Endothelial cell of umbilical vein (primary cell): ENCODE results near the gene FARP1. TPM values are rescaled to one million over a fixed set of nuclear protein-coding genes. Genes with fewer than 3 reads are reported as not detected.

ENCODE experiments used
- BruUV-seq: library from RNA; stranded (reverse); fragments of 400-500 nt; replicated peaks from 2 replicates; lab custom pipeline; 2021; lab: Mats Ljungman, UMichigan
- CTCF ChIA-PET: fragments of 300-600, 350-600 bp; sonication (Branson Sonifier 250); formaldehyde crosslinking; loops from one replicate; lab custom pipeline; 2021; ENCODE audit warnings: antibody characterized with exemption, inconsistent platforms; lab: Charles Lee
- POLR2A ChIA-PET: fragments of 300-600, 350-600 bp; sonication (Branson Sonifier 250); formaldehyde crosslinking; loops from one replicate; lab custom pipeline; 2021; ENCODE audit warnings: antibody characterized with exemption, inconsistent platforms; lab: Charles Lee
- DNase-seq: peaks from one replicate; pipeline ENCODE4 v3.0.0-alpha.2; 2011; ENCODE audit warnings: low read depth, low spot score
- FAIRE-seq: peaks from 2 replicates; lab custom pipeline; 2011; peaks lifted over from hg19 to GRCh38; lab: Jason Lieb, UNC
- H2AFZ ChIP-seq: 2 replicates; pipeline ENCODE4 v1.6.0; 2012; ENCODE audit warnings: low read depth, low read length, control low read depth, inconsistent platforms
- H3K27ac ChIP-seq: 2 replicates; pipeline ENCODE4 v1.5.1; 2011; ENCODE audit warnings: low read depth, mild to moderate bottlenecking, control low read depth, low read length, moderate library complexity; ENCODE audit not compliant: insufficient read depth
- H3K27me3 ChIP-seq, 2 experiments: 2 replicates each; pipeline versions ENCODE4 v1.6.0 to v1.6.1; 2011; ENCODE audit warnings: low read length in 2 of 2, mixed read lengths in 1 of 2; ENCODE audit not compliant: control insufficient read depth in 2 of 2, insufficient read depth in 2 of 2
- H3K36me3 ChIP-seq, 2 experiments: 2 replicates in 1 of 2; 3 replicates in 1 of 2; pipeline ENCODE4 v1.5.1; 2011; ENCODE audit warnings: low read length in 2 of 2, mild to moderate bottlenecking in 1 of 2, moderate library complexity in 1 of 2; ENCODE audit not compliant: control insufficient read depth in 2 of 2, insufficient read depth in 2 of 2; ENCODE audit errors: extremely low read depth in 1 of 2
- H3K4me1 ChIP-seq: 3 replicates; pipeline ENCODE4 v1.5.1; 2011; ENCODE audit warnings: mild to moderate bottlenecking, low read length; ENCODE audit not compliant: control insufficient read depth, insufficient read depth; ENCODE audit errors: extremely low read depth
- H3K4me2 ChIP-seq: 2 replicates; pipeline ENCODE4 v1.6.1; 2011; ENCODE audit warnings: low read length, control low read depth, mixed read lengths; ENCODE audit not compliant: insufficient read depth
- H3K4me3 ChIP-seq, 3 experiments: fragments of 200-600 bp in 1 of 3; sonication (generic), shearing (Covaris generic) in 1 of 3; replicated peaks in 1 of 3; 2 replicates each; pipeline ENCODE4 v1.5.1; 2011 to 2016; ENCODE audit warnings: control low read depth in 3 of 3, low read length in 3 of 3, mild to moderate bottlenecking in 2 of 3, inconsistent platforms in 1 of 3, low read depth in 1 of 3, moderate library complexity in 1 of 3; ENCODE audit not compliant: insufficient read depth in 1 of 3
- H3K79me2 ChIP-seq: 2 replicates; pipeline ENCODE4 v1.6.0; 2012; ENCODE audit warnings: low read length, inconsistent platforms; ENCODE audit not compliant: control insufficient read depth, insufficient read depth
- H3K9ac ChIP-seq: replicated peaks from 2 replicates; pipeline ENCODE3; 2011; ENCODE audit warnings: low read length, control low read depth; ENCODE audit not compliant: insufficient read depth; ENCODE audit errors: extremely low read depth
- H3K9me1 ChIP-seq: replicated peaks from 3 replicates; pipeline ENCODE4 v1.6.0; 2011; ENCODE audit warnings: mild to moderate bottlenecking, low read length; ENCODE audit not compliant: control insufficient read depth, insufficient read depth; ENCODE audit errors: extremely low read depth
- H3K9me3 ChIP-seq: replicated peaks from 2 replicates; pipeline ENCODE4 v1.5.1; 2012; ENCODE audit warnings: low read length, inconsistent platforms; ENCODE audit not compliant: control insufficient read depth, insufficient read depth
- H4K20me1 ChIP-seq: replicated peaks from 2 replicates; pipeline ENCODE3; 2011; ENCODE audit warnings: mild to moderate bottlenecking, low read length; ENCODE audit not compliant: control insufficient read depth, insufficient read depth; ENCODE audit errors: extremely low read depth
- CTCF ChIP-seq, 2 donors: IDR thresholded peaks; 1 replicate in 1 of 2; 2 replicates in 1 of 2; pipeline ENCODE4 v1.5.1; 2011; ENCODE audit warnings: low read length in 2 of 2, mild to moderate bottlenecking in 2 of 2, moderate library complexity in 2 of 2, control low read depth in 1 of 2, inconsistent platforms in 1 of 2, low read depth in 1 of 2; ENCODE audit not compliant: insufficient read depth in 1 of 2; ENCODE audit errors: extremely low read depth in 1 of 2
- EZH2 ChIP-seq: IDR thresholded peaks from 2 replicates; pipeline ENCODE4 v1.6.1; 2012; ENCODE audit warnings: borderline replicate concordance, low read depth, mild to moderate bottlenecking, moderate library complexity, low read length, inconsistent platforms; ENCODE audit not compliant: severe bottlenecking
- FOS ChIP-seq: IDR thresholded peaks from 2 replicates; pipeline ENCODE4 v1.6.1; 2011; ENCODE audit warnings: mild to moderate bottlenecking, low read length, moderate library complexity, borderline replicate concordance; ENCODE audit not compliant: insufficient read depth
- GATA2 ChIP-seq: IDR thresholded peaks from 2 replicates; pipeline ENCODE4 v1.7.0; 2011; ENCODE audit warnings: low read depth, mild to moderate bottlenecking, moderate library complexity, mixed read lengths, low read length; ENCODE audit not compliant: insufficient read length, insufficient read depth
- JUN ChIP-seq: IDR thresholded peaks from 2 replicates; pipeline ENCODE4 v1.6.1; 2011; ENCODE audit warnings: borderline replicate concordance, low read depth; ENCODE audit not compliant: insufficient read length, insufficient read depth
- MAX ChIP-seq: IDR thresholded peaks from 2 replicates; pipeline ENCODE4 v1.6.1; 2011; ENCODE audit not compliant: insufficient read depth, insufficient read length
- MYC ChIP-seq: IDR thresholded peaks from one replicate; pipeline ENCODE4 v1.6.1; 2011; ENCODE audit warnings: mild to moderate bottlenecking, low read depth, low read length
- POLR2A ChIP-seq: IDR thresholded peaks from 2 replicates; pipeline ENCODE4 v1.6.1; 2012; ENCODE audit warnings: low read depth, mild to moderate bottlenecking, control low read depth, low read length
- POLR2AphosphoS5 ChIP-seq: IDR thresholded peaks from 2 replicates; pipeline ENCODE4 v1.6.1; 2012; ENCODE audit warnings: low read depth, mild to moderate bottlenecking, control low read depth, low read length, moderate library complexity; ENCODE audit not compliant: insufficient read depth
- dilution Hi-C: fragments of 300-500 bp; cut with MboI; formaldehyde crosslinking; loops from one replicate; pipeline ENCODE4 v1.15.0; 2019; ENCODE audit warnings: low sequenced_read_pairs; ENCODE audit not compliant: extremely low pct_ligation_motif_present
- intact Hi-C: fragments of 100-400 bp; cut with micrococcal nuclease; formaldehyde crosslinking; loops from one replicate; pipeline ENCODE4 v1.10.0; 2022
- polyA plus RNA-seq, 4 experiments: library from polyadenylated mRNA; depleted of rRNA in 3 of 4; stranded (reverse) in 3 of 4; unstranded in 1 of 4; fragments of >200 nt; gene quantifications; 2 replicates each; pipeline versions ENCODE4 v1.2.1 to v1.2.3, GENCODE V29; 2011 to 2012; ENCODE audit warnings: missing spikeins in 1 of 4
- total RNA-seq: library from RNA; stranded (reverse); gene quantifications from 2 replicates; pipeline ENCODE4 v1.2.3, GENCODE V29; 2021

Gene FARP1
- total and polyA plus RNA-seq, 2 donors (not counting 3 experiments of a cell fraction or from before 2014, with no cell fraction given), result 19.0 to 77.7 TPM

GRCh38 chr13:98358937-98359336 is 216.0 kb downstream of the FARP1 start:
- ChIA-PET POLR2A (no interaction called here), CTCF (no interaction called here)
- FAIRE-seq (no peak), DNase-seq (no peak)
- Histone ChIP-seq H4K20me1 (no peaks in the 10 kb centered on the region), H2AFZ (no peak overlapping the region), H3K4me2 (no peak overlapping the region), H3K27ac (no peak overlapping the region), H3K9me3 (no peaks in the 10 kb centered on the region), H3K36me3 (no peaks in the 10 kb centered on the region), H3K4me3 (no peak overlapping the region), H3K9ac (no peak overlapping the region), H3K27me3 (no peaks in the 10 kb centered on the region), H3K79me2 (no peaks in the 10 kb centered on the region), H3K4me1 (no peaks in the 10 kb centered on the region), H3K9me1 (no peaks in the 10 kb centered on the region)
- no TSS peak for BruUV-seq
- intact Hi-C loops, result no loop called here
- dilution Hi-C loops, result no loop called here
- TF ChIP-seq JUN, result no peak
- TF ChIP-seq FOS, result no peak
- TF ChIP-seq POLR2AphosphoS5, result no peak
- no peak for TF ChIP-seq CTCF (IDR thresholded peaks at IDR 0.05; ENCODE audit: extremely low read depth in 1 of 2, insufficient read depth in 1 of 2, low read depth in 1 of 2, low read length in 2 of 2)
- no peak for TF ChIP-seq EZH2
- no peak for TF ChIP-seq POLR2A
- TF ChIP-seq GATA2, result no peak
- no peak for TF ChIP-seq MYC
- no peak for TF ChIP-seq MAX
